Suppressor macrophage (primary cell): Measurements from ENCODE around the gene LFNG.

Experiments used
- DNase-seq, 4 experiments: peaks; one replicate each; pipeline ENCODE4 v3.0.0-alpha.2; 2020 to 2022

Gene LFNG

GRCh38 chr7:2518737-2519118, 846 bp upstream of the LFNG start:
- peak in 1 of 4 experiments; percentile 53 for DNase-seq

DNA sequence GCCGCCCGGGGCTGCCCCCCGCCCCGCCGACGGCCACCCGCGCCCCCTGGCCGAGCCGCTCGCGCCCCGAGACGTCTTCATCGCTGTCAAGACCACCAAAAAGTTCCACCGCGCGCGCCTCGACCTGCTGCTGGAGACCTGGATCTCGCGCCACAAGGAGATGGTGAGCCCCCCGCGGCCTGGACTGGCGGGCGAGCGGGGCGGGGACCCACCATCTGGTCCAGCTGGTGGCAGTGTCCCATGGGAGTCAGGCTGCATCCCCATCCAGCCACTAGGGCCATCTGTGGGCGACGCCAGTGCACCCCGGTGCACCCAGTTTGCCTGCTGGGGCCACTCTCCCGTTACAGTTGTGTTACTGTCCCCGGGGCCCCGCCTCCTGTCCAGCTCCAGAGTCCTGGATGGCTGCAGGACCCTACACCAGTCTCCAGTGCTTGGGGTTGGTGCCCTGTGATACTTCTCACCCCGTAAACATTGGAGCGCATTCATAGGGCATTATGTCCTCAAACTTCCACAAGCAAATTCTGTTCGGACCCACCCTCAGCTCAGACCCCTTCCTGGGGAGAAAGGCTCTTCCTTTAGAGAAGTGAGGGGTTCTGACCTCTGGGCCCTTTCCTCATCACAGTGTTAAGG, 672 bp downstream of the LFNG start:
- peak; percentile 55 to 79 (median 70) for DNase-seq

DNA sequence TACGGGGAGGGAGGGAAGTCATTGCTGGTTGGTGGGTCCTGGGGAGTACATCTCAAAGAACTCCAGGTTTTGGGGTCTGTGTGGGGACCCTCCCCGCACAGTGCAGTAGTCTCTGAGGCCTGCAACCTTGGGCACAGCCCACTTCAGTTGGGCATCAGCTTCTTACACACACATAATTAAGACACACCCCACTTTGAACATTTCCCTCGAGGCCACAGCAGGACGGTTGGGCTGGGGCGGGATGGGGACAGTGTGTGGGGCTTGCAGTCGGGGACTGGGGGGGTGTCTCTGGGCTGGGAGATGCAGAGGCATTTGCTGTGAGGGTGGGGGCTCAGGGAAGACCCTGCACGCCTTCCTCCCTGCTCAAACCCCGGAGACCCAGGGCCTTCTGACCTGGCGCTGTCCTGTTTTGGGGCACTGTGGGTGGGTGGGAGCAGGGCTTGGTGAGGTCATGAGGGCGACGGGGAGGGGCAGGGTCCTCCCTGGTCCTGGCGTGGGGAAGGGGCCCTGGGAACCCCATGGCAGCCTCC, 1.3 kb downstream of the LFNG start:
- peak in 3 of 4 experiments; percentile 43 to 52 (median 43) for DNase-seq

DNA sequence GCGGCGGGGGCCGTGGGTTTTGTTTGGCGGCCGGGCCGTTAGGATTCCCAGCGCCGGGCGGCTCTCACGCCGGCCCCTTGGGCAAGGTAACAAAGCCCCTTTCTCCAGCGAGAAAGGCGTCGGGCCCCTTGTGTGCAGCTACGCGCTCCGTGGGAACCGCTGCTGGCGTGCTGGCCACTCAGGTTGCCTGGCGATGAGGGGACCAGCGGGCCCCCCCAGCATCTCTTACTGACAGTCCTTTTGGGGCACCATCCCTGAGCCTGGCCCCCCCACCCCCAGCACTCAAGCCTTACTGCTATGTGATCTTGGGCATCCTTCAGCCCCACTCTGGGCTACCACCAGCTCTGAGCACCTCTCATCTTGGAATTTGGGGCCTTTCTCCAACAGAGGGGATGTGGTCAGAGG, 1.8 kb downstream of the LFNG start:
- peak in 1 of 4 experiments; percentile 27 for DNase-seq

DNA sequence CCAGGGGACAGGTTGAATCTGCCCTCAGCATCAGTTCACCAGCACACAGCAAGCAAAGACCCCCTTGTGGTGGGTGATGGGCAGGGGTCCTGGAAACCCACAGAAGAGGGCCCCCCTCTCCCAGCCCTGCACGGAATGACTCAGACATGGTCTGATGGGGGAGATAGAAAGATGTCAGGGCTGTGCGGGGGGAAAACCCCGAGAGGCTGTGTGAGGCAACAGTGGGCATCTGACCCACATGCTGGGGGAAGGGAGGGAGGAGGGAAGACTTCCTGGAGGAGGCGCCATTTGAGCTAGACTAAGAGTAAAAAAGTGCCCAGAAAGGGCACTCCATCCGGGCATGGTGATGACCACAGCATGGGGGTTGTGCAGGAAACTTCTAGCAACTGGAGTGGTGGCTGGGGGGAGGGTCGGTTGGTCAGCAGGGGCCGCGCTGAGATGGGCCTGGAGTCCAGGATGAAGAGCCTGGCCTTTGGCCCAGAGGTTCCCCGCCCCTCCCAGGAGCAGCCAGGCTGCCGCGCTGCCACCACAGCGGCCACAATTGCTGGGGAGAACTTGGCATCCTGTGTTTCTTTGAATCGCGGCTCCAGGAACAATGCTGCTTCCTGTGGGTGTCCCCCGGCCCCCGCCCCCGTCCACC, 2.5 kb downstream of the LFNG start:
- DNase-seq: peak; percentile 72 to 85 (median 82)

- DNase-seq: peak in 2 of 4 experiments; percentile 28 to 42
These were observed 3.3 kb downstream of the LFNG start for GRCh38 chr7:2522780-2523433.

DNA sequence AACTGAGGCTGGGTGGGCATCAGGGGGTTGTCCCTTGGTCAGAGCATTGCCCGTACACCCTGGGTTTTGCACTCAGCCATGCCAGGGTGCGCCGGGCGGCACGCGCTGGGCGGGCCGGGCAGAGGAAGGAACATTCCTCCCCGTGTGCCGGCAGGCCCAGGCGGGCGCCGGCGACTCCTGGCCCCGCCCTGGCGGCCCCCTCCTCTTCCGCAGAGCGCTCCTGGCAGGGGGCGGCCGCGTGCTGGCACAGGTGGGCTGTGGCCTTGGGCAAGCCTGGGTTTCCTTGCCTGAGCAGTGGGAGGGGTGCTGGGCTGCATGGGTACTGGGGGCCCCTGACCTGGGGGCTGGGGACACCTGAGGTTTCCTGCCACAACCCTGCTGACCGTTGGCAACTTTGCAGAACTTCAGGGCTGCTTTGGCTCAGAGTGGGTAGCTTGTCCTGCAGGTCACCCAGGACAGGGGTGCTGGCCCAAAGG, 3.9 kb downstream of the LFNG start:
- peak in 3 of 4 experiments; percentile 27 to 63 (median 61) for DNase-seq

GRCh38 chr7:2523941-2524807, 4.6 kb downstream of the LFNG start:
- DNase-seq: peak; percentile 63 to 80 (median 75)

DNA sequence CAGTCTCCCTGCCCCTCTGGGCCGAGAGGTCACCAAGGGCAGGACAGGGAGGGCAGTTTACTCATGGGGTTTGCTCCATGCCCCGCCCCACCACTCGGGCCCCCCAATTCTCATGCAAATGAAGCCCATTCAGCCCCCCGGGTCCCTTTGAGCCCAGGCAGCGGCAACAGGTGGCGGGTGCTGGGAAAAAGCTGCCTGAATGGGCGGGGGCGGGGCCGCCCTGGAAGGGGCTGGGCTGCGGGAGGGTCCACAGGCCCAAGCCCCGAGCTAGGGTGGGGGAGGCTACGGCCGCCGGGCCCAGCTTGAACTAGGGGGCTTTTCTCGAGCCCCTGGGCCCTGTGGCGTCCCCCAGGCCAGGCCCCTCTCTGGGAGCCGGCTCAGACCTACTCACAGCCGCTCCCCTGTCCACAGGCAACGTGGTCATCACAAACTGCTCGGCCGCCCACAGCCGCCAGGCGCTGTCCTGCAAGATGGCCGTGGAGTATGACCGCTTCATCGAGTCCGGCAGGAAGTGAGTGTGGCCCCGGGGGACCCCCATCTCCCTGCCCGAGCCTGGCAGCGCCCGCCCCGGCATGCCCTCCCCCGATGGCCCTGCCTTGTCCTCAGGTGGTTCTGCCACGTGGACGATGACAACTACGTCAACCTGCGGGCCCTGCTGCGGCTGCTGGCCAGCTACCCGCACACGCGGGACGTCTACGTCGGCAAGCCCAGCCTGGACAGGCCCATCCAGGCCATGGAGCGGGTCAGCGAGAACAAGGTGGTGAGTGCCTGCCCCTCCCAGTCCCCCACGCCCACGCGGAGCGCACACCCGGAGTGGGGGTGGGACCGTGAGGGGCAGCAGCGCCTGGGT, 5.5 kb downstream of the LFNG start:
- DNase-seq: peak in 1 of 4 experiments; percentile 30

- DNase-seq: peak; percentile 61 to 81 (median 80)
These were observed 6.4 kb downstream of the LFNG start for GRCh38 chr7:2525658-2526630.

DNA sequence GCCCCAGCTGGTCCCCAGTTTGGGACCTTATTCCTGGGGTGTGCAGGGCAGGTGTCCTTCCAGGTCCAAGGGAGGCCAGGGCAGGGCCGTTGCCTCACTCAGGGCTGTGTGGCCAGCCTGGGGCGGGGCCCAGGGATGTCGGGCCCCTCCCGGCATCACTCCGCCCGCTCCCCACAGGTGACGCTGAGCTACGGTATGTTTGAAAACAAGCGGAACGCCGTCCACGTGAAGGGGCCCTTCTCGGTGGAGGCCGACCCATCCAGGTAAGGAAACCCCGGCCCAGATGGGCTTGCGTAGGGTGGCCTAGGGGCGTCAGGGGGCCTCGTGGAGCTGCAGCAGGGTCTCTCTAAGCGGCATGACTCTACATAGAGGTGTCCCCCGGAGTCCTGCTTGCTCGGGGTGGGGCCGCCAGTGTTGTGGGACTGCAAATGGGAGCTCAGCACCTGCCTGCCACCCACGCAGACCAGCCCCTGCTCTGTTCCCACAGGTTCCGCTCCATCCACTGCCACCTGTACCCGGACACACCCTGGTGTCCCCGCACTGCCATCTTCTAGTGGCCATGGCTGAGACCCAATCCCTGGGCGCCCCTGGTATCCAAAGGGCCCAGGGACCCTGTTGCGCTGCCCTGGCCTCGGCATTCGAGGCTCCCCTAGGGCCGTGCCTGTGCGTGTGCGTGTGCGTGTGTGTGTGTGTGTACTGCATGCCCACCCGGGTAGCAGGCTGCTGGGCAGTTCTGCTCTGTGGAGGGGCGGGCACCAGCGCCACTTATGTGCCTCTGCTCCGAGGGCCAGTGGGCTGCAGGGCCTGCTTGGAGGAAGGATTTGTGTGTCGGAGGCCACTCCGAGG, 7.3 kb downstream of the LFNG start:
- DNase-seq: peak in 1 of 4 experiments; percentile 5

GRCh38 chr7:2527505-2528467, 8.2 kb downstream of the LFNG start:
- peak; percentile 80 to 91 (median 87) for DNase-seq

GRCh38 chr7:2528481-2529095, 9.0 kb downstream of the LFNG start:
- DNase-seq: no peak

GRCh38 chr7:2529161-2530070, 9.8 kb downstream of the LFNG start:
- peak; percentile 96 to 99 (median 98) for DNase-seq

DNA sequence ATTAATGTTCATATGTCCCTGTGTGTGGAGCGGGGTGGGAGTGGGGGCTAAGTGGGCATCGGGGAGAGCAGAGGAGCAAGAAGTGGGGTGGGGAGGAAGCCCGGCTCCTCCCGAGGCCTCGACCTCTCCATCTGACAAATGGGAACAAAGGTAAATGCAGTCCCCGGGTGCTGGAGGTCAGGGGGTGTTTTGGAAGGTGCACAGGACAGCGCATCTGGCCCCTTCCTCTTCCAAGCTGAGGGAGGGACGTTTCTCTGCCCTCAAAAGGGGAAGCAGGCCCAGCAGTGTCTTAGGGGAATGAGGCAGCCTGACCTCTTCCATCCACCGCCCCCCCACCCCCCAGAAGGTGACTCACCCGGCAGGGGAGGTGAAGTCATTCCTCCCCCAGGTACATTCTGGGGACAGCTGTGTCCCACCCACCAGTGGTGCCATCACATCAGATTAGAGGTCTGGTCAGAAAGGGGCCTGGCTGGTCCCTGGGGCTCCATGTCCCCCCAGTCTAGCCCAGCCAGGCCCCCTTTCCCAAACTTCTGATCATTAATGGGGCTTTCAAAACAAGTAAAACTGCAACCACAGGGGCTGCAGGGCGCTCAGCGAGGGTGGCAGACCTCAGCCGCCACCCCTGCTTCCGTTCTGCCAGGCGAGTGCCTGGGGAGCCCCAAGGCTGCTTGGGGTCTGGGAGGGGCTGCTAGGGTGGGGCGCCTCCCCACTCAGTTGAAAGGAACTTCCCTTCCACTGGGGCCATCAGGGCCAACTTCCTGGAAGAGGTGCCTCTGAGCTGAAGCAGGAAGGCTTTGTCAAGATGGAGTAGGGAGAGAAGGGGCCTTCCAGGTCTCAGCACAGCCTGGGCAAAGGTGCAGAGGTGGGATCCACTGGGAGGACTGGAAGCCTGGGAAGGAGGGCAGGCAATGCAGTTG, 10.8 kb downstream of the LFNG start:
- DNase-seq: peak; percentile 90 to 96 (median 94)
